Measurements from ENCODE around the gene CKS2.

Gene CKS2

DNA sequence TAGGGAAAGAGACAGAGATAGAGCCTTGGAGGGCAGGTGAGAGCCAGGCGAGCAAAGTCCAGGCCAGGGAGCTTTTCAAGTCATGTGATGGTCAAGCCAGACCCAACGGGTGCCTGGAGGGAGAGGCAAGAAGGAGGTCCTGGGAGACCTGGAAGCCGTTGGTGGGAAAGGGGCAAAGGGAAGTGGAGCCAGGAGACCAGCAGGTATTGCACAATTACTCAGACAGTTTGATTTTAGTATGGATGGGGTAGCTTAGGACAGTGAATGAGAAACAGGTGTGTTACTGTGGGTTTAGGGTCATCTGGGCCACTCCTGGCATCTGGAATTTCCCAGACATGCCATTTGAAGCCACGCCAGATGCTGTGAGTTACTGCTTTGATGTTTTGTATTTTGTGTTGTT, 12.4 kb downstream of the CKS2 start:
- TF ChIP-seq EZH2phosphoT487 (IDR thresholded peaks at IDR 0.05; ENCODE audit: borderline replicate concordance, low read length), result no peak
- no peak for TF ChIP-seq CTCF (IDR thresholded peaks at IDR 0.05; ENCODE audit: low read depth, low read length, poor library complexity, severe bottlenecking)
- Histone ChIP-seq H3K36me3 (ENCODE audit: control insufficient read depth, low read length) (peaks cover 77% of the 10 kb centered on the region), H3K79me2 (ENCODE audit: control insufficient read depth, low read length) (peaks cover 70% of the 10 kb centered on the region), H3K4me1 (ENCODE audit: control insufficient read depth, low read length) (peaks cover 21% of the 10 kb centered on the region), H3F3A (ENCODE audit: control insufficient read depth, insufficient read depth) (peaks cover 8% of the 10 kb centered on the region), H3K27ac (ENCODE audit: low read depth, low read length) (no peak overlapping the region), H4K20me1 (ENCODE audit: control insufficient read depth, insufficient read depth, low read depth, low read length) (no peaks in the 10 kb centered on the region), H3K9me2 (replicated peaks; ENCODE audit: control insufficient read depth, low read length) (no peaks in the 10 kb centered on the region), H3K4me3 (ENCODE audit: low read length) (no peak overlapping the region), H3K4me2 (ENCODE audit: low read length) (no peak overlapping the region), H3K27me3 (ENCODE audit: control insufficient read depth, low read length) (no peaks in the 10 kb centered on the region), H3K9me3 (ENCODE audit: control insufficient read depth, insufficient read depth, low read length) (no peaks in the 10 kb centered on the region)

DNA sequence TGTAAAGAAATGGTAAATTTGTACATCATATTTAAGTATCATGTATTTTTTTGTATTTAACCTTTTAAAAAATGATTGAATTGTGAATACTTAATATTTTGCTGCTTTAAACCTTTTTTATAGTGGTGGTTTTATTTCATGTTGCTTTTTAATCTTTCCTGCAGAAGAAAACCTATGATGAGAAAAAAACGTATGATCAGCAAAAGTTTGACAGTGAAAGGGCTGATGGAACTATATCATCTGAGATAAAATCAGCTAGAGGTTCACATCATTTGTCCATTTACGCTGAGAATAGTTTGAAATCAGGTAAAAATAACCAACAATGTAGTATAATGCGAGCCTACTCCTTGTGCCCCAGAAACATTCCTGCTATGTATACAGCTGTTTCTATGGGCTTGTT, 14.7 kb downstream of the CKS2 start:
- no peak for TF ChIP-seq EZH2phosphoT487 (IDR thresholded peaks at IDR 0.05; ENCODE audit: borderline replicate concordance, low read length)
- TF ChIP-seq CTCF (IDR thresholded peaks at IDR 0.05; ENCODE audit: low read depth, low read length, poor library complexity, severe bottlenecking), result no peak
- no peaks in the 10 kb centered on the region for H3K9me3 ChIP-seq (ENCODE audit: control insufficient read depth, insufficient read depth, low read length)
- H3K4me1 ChIP-seq (ENCODE audit: control insufficient read depth, low read length), result peaks cover 6% of the 10 kb centered on the region; the same call in 1 of the 2 replicates
- no peak overlapping the region for H3K4me2 ChIP-seq (ENCODE audit: low read length)
- H3K79me2 ChIP-seq (ENCODE audit: control insufficient read depth, low read length), result peaks cover 51% of the 10 kb centered on the region
- H3F3A ChIP-seq (ENCODE audit: control insufficient read depth, insufficient read depth), result no peaks in the 10 kb centered on the region
- no peaks in the 10 kb centered on the region for H4K20me1 ChIP-seq (ENCODE audit: control insufficient read depth, insufficient read depth, low read depth, low read length)
- H3K36me3 ChIP-seq (ENCODE audit: control insufficient read depth, low read length), result peaks cover 83% of the 10 kb centered on the region
- no peaks in the 10 kb centered on the region for H3K27me3 ChIP-seq (ENCODE audit: control insufficient read depth, low read length)
- no peak overlapping the region for H3K4me3 ChIP-seq (ENCODE audit: low read length)
- no peaks in the 10 kb centered on the region for H3K9me2 ChIP-seq (replicated peaks; ENCODE audit: control insufficient read depth, low read length)
- H3K27ac ChIP-seq (ENCODE audit: low read depth, low read length), result no peak overlapping the region

- Histone ChIP-seq H3K27me3 (ENCODE audit: control insufficient read depth, low read length) (no peaks in the 10 kb centered on the region), H3K9me2 (replicated peaks; ENCODE audit: control insufficient read depth, low read length) (no peaks in the 10 kb centered on the region), H3K4me1 (ENCODE audit: control insufficient read depth, low read length) (no peaks in the 10 kb centered on the region), H3K4me2 (ENCODE audit: low read length) (no peak overlapping the region), H3K27ac (ENCODE audit: low read depth, low read length) (no peak overlapping the region), H3F3A (ENCODE audit: control insufficient read depth, insufficient read depth) (no peaks in the 10 kb centered on the region), H3K36me3 (ENCODE audit: control insufficient read depth, low read length) (peaks cover 83% of the 10 kb centered on the region), H4K20me1 (ENCODE audit: control insufficient read depth, insufficient read depth, low read depth, low read length) (no peaks in the 10 kb centered on the region), H3K4me3 (ENCODE audit: low read length) (no peak overlapping the region), H3K9me3 (ENCODE audit: control insufficient read depth, insufficient read depth, low read length) (no peaks in the 10 kb centered on the region), H3K79me2 (ENCODE audit: control insufficient read depth, low read length) (peaks cover 28% of the 10 kb centered on the region)
- TF ChIP-seq CTCF (IDR thresholded peaks at IDR 0.05; ENCODE audit: low read depth, low read length, poor library complexity, severe bottlenecking), result no peak
- no peak for TF ChIP-seq EZH2phosphoT487 (IDR thresholded peaks at IDR 0.05; ENCODE audit: borderline replicate concordance, low read length)
Measured at GRCh38 chr9:89328064-89328463, 17.1 kb downstream of the CKS2 start.

DNA sequence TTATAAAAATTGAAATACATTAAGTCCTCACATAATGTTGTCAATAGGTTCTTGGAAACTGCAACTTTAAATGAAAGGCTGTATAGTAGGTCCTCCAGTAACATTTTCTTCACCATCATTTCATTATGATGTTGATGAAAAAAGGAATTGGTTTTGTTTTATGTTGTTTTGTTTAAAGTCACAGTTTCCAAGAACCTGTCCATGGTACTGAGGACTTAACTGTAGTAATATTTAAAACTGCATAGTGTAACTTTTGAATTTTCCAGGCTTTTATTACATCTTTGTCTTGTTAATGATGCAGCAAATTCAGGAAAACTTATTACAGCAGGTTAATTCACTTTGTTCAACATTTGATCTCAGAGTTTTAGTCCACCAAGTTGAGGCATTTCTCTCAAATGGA, 18.9 kb downstream of the CKS2 start:
- Histone ChIP-seq H3K9me2 (replicated peaks; ENCODE audit: control insufficient read depth, low read length) (no peaks in the 10 kb centered on the region), H3K36me3 (ENCODE audit: control insufficient read depth, low read length) (peaks cover 93% of the 10 kb centered on the region), H3K9me3 (ENCODE audit: control insufficient read depth, insufficient read depth, low read length) (no peaks in the 10 kb centered on the region), H3F3A (ENCODE audit: control insufficient read depth, insufficient read depth) (no peaks in the 10 kb centered on the region), H3K27me3 (ENCODE audit: control insufficient read depth, low read length) (no peaks in the 10 kb centered on the region), H4K20me1 (ENCODE audit: control insufficient read depth, insufficient read depth, low read depth, low read length) (no peaks in the 10 kb centered on the region), H3K27ac (ENCODE audit: low read depth, low read length) (no peak overlapping the region), H3K79me2 (ENCODE audit: control insufficient read depth, low read length) (peaks cover 10% of the 10 kb centered on the region), H3K4me1 (ENCODE audit: control insufficient read depth, low read length) (no peaks in the 10 kb centered on the region), H3K4me3 (ENCODE audit: low read length) (no peak overlapping the region), H3K4me2 (ENCODE audit: low read length) (no peak overlapping the region)
- TF ChIP-seq EZH2phosphoT487 (IDR thresholded peaks at IDR 0.05; ENCODE audit: borderline replicate concordance, low read length), result no peak
- TF ChIP-seq CTCF (IDR thresholded peaks at IDR 0.05; ENCODE audit: low read depth, low read length, poor library complexity, severe bottlenecking), result no peak
